SK-N-SH (cell line): ENCODE measurements around the gene ABHD1. TPM values are rescaled to one million over a fixed set of nuclear protein-coding genes. Genes with fewer than 3 reads are reported as not detected.
"Not testable (repeated sequence)": the region's sequence is repeated elsewhere in the genome, so short reads cannot be mapped to it uniquely, and the experiment has no call there.

Experiments used
- CTCF ChIA-PET: fragments of 300-600, 350-600 bp; formaldehyde crosslinking; extraction: SDS; loops from one replicate; lab custom pipeline; 2021; lab: Yijun Ruan, JAX
- POLR2A ChIA-PET: fragments of 350-600 bp; sonication (Branson Sonifier 250); formaldehyde crosslinking; extraction: SDS; loops from one replicate; lab custom pipeline; 2020; ENCODE audit warnings: antibody characterized with exemption, inconsistent platforms; lab: Yijun Ruan, JAX
- DNase-seq: peaks from one replicate; pipeline ENCODE4 v3.0.0; 2012
- H2AFZ ChIP-seq: fragments of 200-600 bp; sonication (generic); 2 replicates; pipeline ENCODE4 v1.8.1; 2016; ENCODE audit warnings: antibody characterized with exemption, mild to moderate bottlenecking, low read depth
- H3F3A ChIP-seq: fragments of 200-600 bp; sonication (generic); replicated peaks from 2 replicates; pipeline ENCODE3; 2016; ENCODE audit warnings: antibody characterized with exemption, mild to moderate bottlenecking; ENCODE audit not compliant: insufficient read depth
- H3K27ac ChIP-seq, 2 experiments: fragments of 200-500 bp in 1 of 2; fragments of 200-600 bp in 1 of 2; sonication (Bioruptor generic) in 1 of 2; sonication (generic), shearing (Covaris generic) in 1 of 2; 2 replicates each; pipeline versions ENCODE4 v1.5.1 to v1.6.1; 2014 to 2016; ENCODE audit warnings: low read depth in 2 of 2, inconsistent platforms in 1 of 2, low read length in 1 of 2, mild to moderate bottlenecking in 1 of 2, mixed read lengths in 1 of 2
- H3K27me3 ChIP-seq: fragments of 200-600 bp; sonication (generic), shearing (Covaris generic); 2 replicates; pipeline ENCODE4 v1.6.1; 2016; ENCODE audit warnings: mixed run types; ENCODE audit not compliant: insufficient read depth
- H3K36me3 ChIP-seq, 2 experiments: fragments of 200-500 bp in 1 of 2; fragments of 200-600 bp in 1 of 2; sonication (Bioruptor generic) in 1 of 2; sonication (generic) in 1 of 2; replicated peaks in 1 of 2; 2 replicates each; pipeline versions ENCODE3 to v1.5.1; 2014 to 2016; ENCODE audit warnings: low read length in 1 of 2, mild to moderate bottlenecking in 1 of 2; ENCODE audit not compliant: insufficient read depth in 2 of 2, control insufficient read depth in 1 of 2
- H3K4me1 ChIP-seq, 2 experiments: fragments of 200-500 bp in 1 of 2; fragments of 200-600 bp in 1 of 2; sonication (Bioruptor generic) in 1 of 2; sonication (generic), shearing (Covaris generic) in 1 of 2; 2 replicates each; pipeline versions ENCODE4 v1.5.1 to v1.6.1; 2014 to 2016; ENCODE audit warnings: low read depth in 1 of 2, low read length in 1 of 2, mixed run types in 1 of 2; ENCODE audit not compliant: insufficient read depth in 2 of 2, control insufficient read depth in 1 of 2
- H3K4me2 ChIP-seq: fragments of 200-600 bp; sonication (generic), shearing (Covaris generic); 2 replicates; pipeline ENCODE4 v1.6.1; 2017; ENCODE audit warnings: mixed run types
- H3K4me3 ChIP-seq, 2 experiments: fragments of 200-500 bp in 1 of 2; fragments of 200-600 bp in 1 of 2; sonication (Bioruptor generic) in 1 of 2; sonication (generic), shearing (Covaris generic) in 1 of 2; 2 replicates each; pipeline versions ENCODE4 v1.5.1 to v1.8.1; 2014 to 2016; ENCODE audit warnings: low read depth in 2 of 2, inconsistent platforms in 1 of 2, low read length in 1 of 2, mild to moderate bottlenecking in 1 of 2, mixed read lengths in 1 of 2, moderate library complexity in 1 of 2
- H3K79me2 ChIP-seq: fragments of 200-600 bp; sonication (generic); 2 replicates; pipeline ENCODE4 v1.8.1; 2017; ENCODE audit warnings: mild to moderate bottlenecking; ENCODE audit not compliant: insufficient read depth
- H3K9ac ChIP-seq: fragments of 200-600 bp; sonication (generic); 2 replicates; pipeline ENCODE4 v1.6.1; 2017; ENCODE audit warnings: mixed run types
- H3K9me2 ChIP-seq: fragments of 200-600 bp; sonication (generic); 2 replicates; pipeline ENCODE4 v1.6.1; 2017; ENCODE audit warnings: mixed run types
- H3K9me3 ChIP-seq: fragments of 200-600 bp; sonication (generic); 2 replicates; pipeline ENCODE4 v1.6.1; 2017; ENCODE audit warnings: mixed run types, mild to moderate bottlenecking, moderate library complexity
- H4K20me1 ChIP-seq: fragments of 200-600 bp; sonication (generic); 2 replicates; pipeline ENCODE4 v1.6.1; 2017; ENCODE audit warnings: mild to moderate bottlenecking, mixed run types; ENCODE audit not compliant: insufficient read depth
- CHD2 ChIP-seq: fragments of 150-350 bp; IDR thresholded peaks from 2 replicates; pipeline ENCODE4 v1.6.1; 2018; ENCODE audit warnings: low read length; ENCODE audit not compliant: partially characterized antibody
- EP300 ChIP-seq, 2 experiments: IDR thresholded peaks; 2 replicates each; pipeline versions ENCODE4 v1.4.0 to v1.6.1; 2012; ENCODE audit warnings: borderline replicate concordance in 1 of 2, low read depth in 1 of 2, low read length in 1 of 2
- EZH2phosphoT487 ChIP-seq: fragments of 200-600 bp; sonication (generic); IDR thresholded peaks from 2 replicates; pipeline ENCODE4 v1.6.1; 2017; ENCODE audit warnings: low read depth, mixed run types, mild to moderate bottlenecking, antibody characterized with exemption, moderate library complexity, borderline replicate concordance
- FOXJ3 ChIP-seq: sonication (generic); formaldehyde crosslinking; IDR thresholded peaks from 2 replicates; pipeline ENCODE4 v1.5.1; 2020; ENCODE audit warnings: mild to moderate bottlenecking, missing genetic modification reagents
- JUND ChIP-seq: IDR thresholded peaks from 2 replicates; pipeline ENCODE4 v1.4.0; 2012
- MXI1 ChIP-seq: IDR thresholded peaks from 2 replicates; pipeline ENCODE4 v1.6.1; 2012; ENCODE audit warnings: mild to moderate bottlenecking, low read depth, low read length, improper control_type of control experiment
- NFIC ChIP-seq: IDR thresholded peaks from 2 replicates; pipeline ENCODE4 v1.4.0; 2012; ENCODE audit warnings: borderline replicate concordance
- NRF1 ChIP-seq: IDR thresholded peaks from 2 replicates; pipeline ENCODE4 v1.6.1; 2012; ENCODE audit warnings: low read depth, mild to moderate bottlenecking, low read length
- POLR2AphosphoS5 ChIP-seq: IDR thresholded peaks from 2 replicates; pipeline ENCODE4 v1.6.1; 2012; ENCODE audit warnings: low read depth, low read length
- RCOR1 ChIP-seq: fragments of 150-350 bp; IDR thresholded peaks from 2 replicates; pipeline ENCODE4 v1.6.1; 2017; ENCODE audit warnings: antibody characterized with exemption, low read length
- SMC3 ChIP-seq: IDR thresholded peaks from 2 replicates; pipeline ENCODE4 v1.6.1; 2012; ENCODE audit warnings: low read depth, low read length, improper control_type of control experiment
- TCF12 ChIP-seq: IDR thresholded peaks from 2 replicates; pipeline ENCODE4 v1.4.0; 2012
- TEAD4 ChIP-seq: IDR thresholded peaks from 2 replicates; pipeline ENCODE4 v1.4.0; 2012; ENCODE audit warnings: mild to moderate bottlenecking, borderline replicate concordance; ENCODE audit not compliant: insufficient read depth
- WGBS: methylation state at CpG from one replicate; pipeline ENCODE4 v1.1.6; 2017; ENCODE audit warnings: low lambda C conversion rate; 5-methylcytosine and 5-hydroxymethylcytosine counted together
- polyA plus RNA-seq, 3 experiments: library from polyadenylated mRNA; depleted of rRNA; stranded (reverse); fragments of >200 nt; gene quantifications; 2 replicates each; pipeline ENCODE4 v1.2.3, GENCODE V29; 2012
- TF ChIP-seq, protein P1 (sequence below): IDR thresholded peaks from 2 replicates; pipeline ENCODE4 v1.6.1; 2012; ENCODE audit warnings: mild to moderate bottlenecking, low read depth, low read length, moderate library complexity
- TF ChIP-seq, protein P2 (sequence below): IDR thresholded peaks from 2 replicates; pipeline ENCODE4 v1.4.0; 2012; ENCODE audit warnings: low read depth, borderline replicate concordance
- TF ChIP-seq, protein P3 (sequence below): IDR thresholded peaks from 2 replicates; pipeline ENCODE4 v1.4.0; 2012; ENCODE audit warnings: low read depth
- TF ChIP-seq, protein P4 (sequence below): fragments of 150-350 bp; IDR thresholded peaks from 2 replicates; pipeline ENCODE4 v1.6.1; 2016; ENCODE audit warnings: mild to moderate bottlenecking, low read depth, low read length

ABHD1 gene
- polyA plus RNA-seq, 1 of the 3 experiments (the other 2 are of a cell fraction) = 3.3 TPM

DNA sequence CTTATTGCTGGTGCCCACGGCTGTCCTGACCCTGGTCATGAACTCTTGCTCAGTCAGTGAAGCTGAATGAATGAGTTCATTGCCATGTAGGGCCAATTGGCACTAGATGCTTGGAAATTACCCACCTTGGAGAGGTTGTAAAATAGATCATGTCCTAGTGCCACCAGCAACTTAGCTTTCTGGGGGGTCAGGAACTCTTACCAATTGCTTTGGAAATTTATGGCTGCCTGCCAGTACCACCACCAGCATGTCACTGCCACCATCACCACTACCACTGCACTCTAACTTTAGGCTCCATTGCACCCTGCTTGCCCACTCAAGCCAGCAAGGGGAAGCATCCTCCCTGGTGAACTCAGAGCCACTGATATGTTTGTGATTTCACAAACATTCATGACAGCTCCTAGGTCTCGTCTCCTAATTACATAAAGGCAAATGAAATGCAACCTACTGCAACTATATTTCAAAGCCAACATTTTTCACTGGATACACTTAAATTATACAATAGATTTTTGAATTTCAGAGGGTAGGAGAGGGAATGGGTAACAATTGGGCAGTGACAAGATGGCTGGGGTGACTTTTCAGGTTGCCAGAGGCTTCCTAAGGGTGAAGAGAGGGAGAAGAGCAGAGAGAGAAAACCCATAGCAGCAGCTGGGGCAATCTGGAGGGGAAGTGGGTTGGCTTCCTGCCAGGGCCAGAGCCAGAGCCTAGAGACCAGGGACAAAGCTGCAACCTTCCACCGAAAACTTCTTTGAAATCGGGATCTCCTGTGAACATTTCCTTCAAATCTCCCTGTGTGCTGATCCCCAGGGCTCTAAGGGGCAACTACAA, 48.7 kb upstream of the ABHD1 start:
- Histone ChIP-seq H2AFZ (no peak overlapping the region), H4K20me1 (no peaks in the 10 kb centered on the region; the same call in 1 of the 2 replicates), H3K79me2 (peaks cover 31% of the 10 kb centered on the region), H3F3A (peaks cover 17% of the 10 kb centered on the region), H3K9me3 (no peaks in the 10 kb centered on the region), H3K27me3 (no peaks in the 10 kb centered on the region), H3K4me3 (no peak overlapping the region), H3K36me3 (peaks cover 2 to 6% of the 10 kb centered on the region in 2 experiments), H3K4me1 (peaks cover 42 to 72% of the 10 kb centered on the region in 2 experiments), H3K27ac (peak overlapping the region; percentile 7 to 84; a peak in 3 of 4 replicates), H3K9ac (no peak overlapping the region), H3K4me2 (0 out of 2 replicates have a peak overlapping the region, but pooled peaks have one; percentile 5), H3K9me2 (no peaks in the 10 kb centered on the region)
- ChIA-PET CTCF (interaction anchor here (0.8 to 18.5 kb wide), 11 partner anchors 8 to 229 kb away, joined by 3 to 227 read pairs (median 4); partner anchors contain the start of genes AGBL5, EMILIN1 and KHK), POLR2A (interaction anchor here (1.0 to 5.7 kb wide), 3 partner anchors 8 to 24 kb away, joined by 3 to 80 read pairs (median 63); partner anchors contain the start of genes AGBL5 and KHK)
- DNase-seq = peak; percentile 71
- TF ChIP-seq, protein P1, sequence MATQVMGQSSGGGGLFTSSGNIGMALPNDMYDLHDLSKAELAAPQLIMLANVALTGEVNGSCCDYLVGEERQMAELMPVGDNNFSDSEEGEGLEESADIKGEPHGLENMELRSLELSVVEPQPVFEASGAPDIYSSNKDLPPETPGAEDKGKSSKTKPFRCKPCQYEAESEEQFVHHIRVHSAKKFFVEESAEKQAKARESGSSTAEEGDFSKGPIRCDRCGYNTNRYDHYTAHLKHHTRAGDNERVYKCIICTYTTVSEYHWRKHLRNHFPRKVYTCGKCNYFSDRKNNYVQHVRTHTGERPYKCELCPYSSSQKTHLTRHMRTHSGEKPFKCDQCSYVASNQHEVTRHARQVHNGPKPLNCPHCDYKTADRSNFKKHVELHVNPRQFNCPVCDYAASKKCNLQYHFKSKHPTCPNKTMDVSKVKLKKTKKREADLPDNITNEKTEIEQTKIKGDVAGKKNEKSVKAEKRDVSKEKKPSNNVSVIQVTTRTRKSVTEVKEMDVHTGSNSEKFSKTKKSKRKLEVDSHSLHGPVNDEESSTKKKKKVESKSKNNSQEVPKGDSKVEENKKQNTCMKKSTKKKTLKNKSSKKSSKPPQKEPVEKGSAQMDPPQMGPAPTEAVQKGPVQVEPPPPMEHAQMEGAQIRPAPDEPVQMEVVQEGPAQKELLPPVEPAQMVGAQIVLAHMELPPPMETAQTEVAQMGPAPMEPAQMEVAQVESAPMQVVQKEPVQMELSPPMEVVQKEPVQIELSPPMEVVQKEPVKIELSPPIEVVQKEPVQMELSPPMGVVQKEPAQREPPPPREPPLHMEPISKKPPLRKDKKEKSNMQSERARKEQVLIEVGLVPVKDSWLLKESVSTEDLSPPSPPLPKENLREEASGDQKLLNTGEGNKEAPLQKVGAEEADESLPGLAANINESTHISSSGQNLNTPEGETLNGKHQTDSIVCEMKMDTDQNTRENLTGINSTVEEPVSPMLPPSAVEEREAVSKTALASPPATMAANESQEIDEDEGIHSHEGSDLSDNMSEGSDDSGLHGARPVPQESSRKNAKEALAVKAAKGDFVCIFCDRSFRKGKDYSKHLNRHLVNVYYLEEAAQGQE = no peak
- TF ChIP-seq CHD2 (no peak), RCOR1 (0 out of 2 replicates have a peak, but pooled peaks have one; percentile 30), MXI1 (no peak), FOXJ3 (CRISPR knock-in tag) (no peak), NFIC (peak; percentile 67), POLR2AphosphoS5 (no peak), NRF1 (no peak), TEAD4 (no peak), EZH2phosphoT487 (no peak), JUND (no peak), SMC3 (no peak), TCF12 (peak; percentile 17; the same call in 1 of the 2 replicates), EP300 (IDR thresholded peaks at IDR 0.05; ENCODE audit: borderline replicate concordance in 1 of 2, low read depth in 1 of 2, low read length in 1 of 2) (no peak)
- TF ChIP-seq, protein P2, sequence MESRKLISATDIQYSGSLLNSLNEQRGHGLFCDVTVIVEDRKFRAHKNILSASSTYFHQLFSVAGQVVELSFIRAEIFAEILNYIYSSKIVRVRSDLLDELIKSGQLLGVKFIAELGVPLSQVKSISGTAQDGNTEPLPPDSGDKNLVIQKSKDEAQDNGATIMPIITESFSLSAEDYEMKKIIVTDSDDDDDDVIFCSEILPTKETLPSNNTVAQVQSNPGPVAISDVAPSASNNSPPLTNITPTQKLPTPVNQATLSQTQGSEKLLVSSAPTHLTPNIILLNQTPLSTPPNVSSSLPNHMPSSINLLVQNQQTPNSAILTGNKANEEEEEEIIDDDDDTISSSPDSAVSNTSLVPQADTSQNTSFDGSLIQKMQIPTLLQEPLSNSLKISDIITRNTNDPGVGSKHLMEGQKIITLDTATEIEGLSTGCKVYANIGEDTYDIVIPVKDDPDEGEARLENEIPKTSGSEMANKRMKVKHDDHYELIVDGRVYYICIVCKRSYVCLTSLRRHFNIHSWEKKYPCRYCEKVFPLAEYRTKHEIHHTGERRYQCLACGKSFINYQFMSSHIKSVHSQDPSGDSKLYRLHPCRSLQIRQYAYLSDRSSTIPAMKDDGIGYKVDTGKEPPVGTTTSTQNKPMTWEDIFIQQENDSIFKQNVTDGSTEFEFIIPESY = no peak
- TF ChIP-seq, protein P3, sequence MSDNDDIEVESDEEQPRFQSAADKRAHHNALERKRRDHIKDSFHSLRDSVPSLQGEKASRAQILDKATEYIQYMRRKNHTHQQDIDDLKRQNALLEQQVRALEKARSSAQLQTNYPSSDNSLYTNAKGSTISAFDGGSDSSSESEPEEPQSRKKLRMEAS = no peak
- TF ChIP-seq, protein P4, sequence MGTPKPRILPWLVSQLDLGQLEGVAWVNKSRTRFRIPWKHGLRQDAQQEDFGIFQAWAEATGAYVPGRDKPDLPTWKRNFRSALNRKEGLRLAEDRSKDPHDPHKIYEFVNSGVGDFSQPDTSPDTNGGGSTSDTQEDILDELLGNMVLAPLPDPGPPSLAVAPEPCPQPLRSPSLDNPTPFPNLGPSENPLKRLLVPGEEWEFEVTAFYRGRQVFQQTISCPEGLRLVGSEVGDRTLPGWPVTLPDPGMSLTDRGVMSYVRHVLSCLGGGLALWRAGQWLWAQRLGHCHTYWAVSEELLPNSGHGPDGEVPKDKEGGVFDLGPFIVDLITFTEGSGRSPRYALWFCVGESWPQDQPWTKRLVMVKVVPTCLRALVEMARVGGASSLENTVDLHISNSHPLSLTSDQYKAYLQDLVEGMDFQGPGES = no peak
- WGBS = 75% methylated on average over 4 of the region's 4 CpGs

DNA sequence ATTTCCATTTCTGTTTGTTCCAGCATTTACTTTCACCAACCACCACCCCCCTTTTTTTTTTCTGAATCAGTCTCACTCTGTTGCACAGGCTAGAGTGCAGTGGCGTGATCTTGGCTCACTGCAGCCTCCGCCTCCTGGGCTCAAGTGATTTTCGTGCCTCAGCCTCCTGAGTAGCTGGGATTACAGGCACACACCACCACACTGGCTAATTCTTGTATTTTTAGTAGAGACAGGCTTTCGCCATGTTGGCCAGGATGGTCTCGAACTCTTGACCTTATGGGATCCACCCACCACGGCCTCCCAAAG, 48.1 kb upstream of the ABHD1 start:
- not testable (repeated sequence) for H3K9me2 ChIP-seq, DNase-seq, H4K20me1 ChIP-seq, H3K9ac ChIP-seq, H3K4me3 ChIP-seq, H3K9me3 ChIP-seq, H3K27me3 ChIP-seq, H3K36me3 ChIP-seq, H2AFZ ChIP-seq
- H3F3A ChIP-seq = peaks cover 17% of the 10 kb centered on the region
- WGBS = 89% methylated on average over 6 of the region's 6 CpGs
- 0 out of 2 replicates have a peak overlapping the region, but pooled peaks have one; percentile 5 for H3K4me2 ChIP-seq
- peaks cover 40 to 72% of the 10 kb centered on the region in 2 experiments for H3K4me1 ChIP-seq
- H3K27ac ChIP-seq = peak overlapping the region; percentile 7 to 84; a peak in 3 of 4 replicates
- POLR2A ChIA-PET = interaction anchor here (1.0 to 5.7 kb wide), 2 partner anchors 11 to 24 kb away, joined by 3 to 80 read pairs; partner anchors contain the start of genes AGBL5 and KHK
- H3K79me2 ChIP-seq = peaks cover 31% of the 10 kb centered on the region
- CTCF ChIA-PET = interaction anchor here (1.0 to 18.5 kb wide), 5 partner anchors 7 to 227 kb away, joined by 4 to 227 read pairs (median 5); partner anchors contain the start of genes AGBL5, EMILIN1 and KHK
